Kidney (tissue), 14 donors: ENCODE results near the gene MYO1H. TPM values are rescaled to one million over a fixed set of nuclear protein-coding genes. Genes with fewer than 3 reads are reported as not detected.

Experiments
- DNase-seq, 5 donors: peaks; one replicate each; pipeline ENCODE4 v3.0.0-alpha.2; 2013 to 2020
- FAIRE-seq: peaks from 2 replicates; lab custom pipeline; 2012; peaks lifted over from hg19 to GRCh38; lab: Jason Lieb, UNC
- H3K27ac ChIP-seq, 2 donors: one replicate each; pipeline ENCODE4 v1.7.0; 2013; ENCODE audit warnings: low read depth in 2 of 2, low read length in 2 of 2, inconsistent platforms in 1 of 2
- H3K27me3 ChIP-seq: one replicate; pipeline ENCODE4 v1.7.1; 2013; ENCODE audit warnings: low read length, inconsistent platforms; ENCODE audit not compliant: control insufficient read depth, insufficient read depth
- H3K36me3 ChIP-seq, 3 donors: one replicate each; pipeline versions ENCODE4 v1.7.0 to v1.7.1; 2013; ENCODE audit warnings: low read length in 3 of 3, control low read depth in 1 of 3, inconsistent platforms in 1 of 3; ENCODE audit not compliant: insufficient read depth in 3 of 3, control insufficient read depth in 2 of 3
- H3K4me1 ChIP-seq, 3 donors: one replicate each; pipeline versions ENCODE4 v1.7.0 to v1.7.1; 2013; ENCODE audit warnings: low read length in 3 of 3, inconsistent platforms in 1 of 3, low read depth in 1 of 3; ENCODE audit not compliant: control insufficient read depth in 2 of 3, insufficient read depth in 2 of 3
- H3K4me3 ChIP-seq, 3 donors: one replicate each; pipeline versions ENCODE4 v1.7.0 to v1.8.1; 2013; ENCODE audit warnings: low read length in 3 of 3, control low read depth in 1 of 3, inconsistent platforms in 1 of 3
- H3K9ac ChIP-seq, 3 donors: one replicate each; pipeline versions ENCODE4 v1.7.0 to v1.7.1; 2013; ENCODE audit warnings: low read length in 3 of 3, control low read depth in 1 of 3, inconsistent platforms in 1 of 3
- H3K9me3 ChIP-seq, 3 donors: one replicate each; pipeline versions ENCODE4 v1.7.0 to v1.7.1; 2013; ENCODE audit warnings: low read length in 3 of 3, control low read depth in 1 of 3, inconsistent platforms in 1 of 3; ENCODE audit not compliant: control insufficient read depth in 2 of 3, insufficient read depth in 1 of 3
- CTCF ChIP-seq: IDR thresholded peaks from 3 replicates; pipeline ENCODE4 v1.5.1; 2012; ENCODE audit warnings: mild to moderate bottlenecking, moderate library complexity, borderline replicate concordance; ENCODE audit not compliant: insufficient read depth; ENCODE audit errors: extremely low read depth
- intact Hi-C: fragments of 100-400 bp; cut with DNase I; formaldehyde crosslinking; loops from one replicate; pipeline ENCODE4 v1.11.1; 2022
- polyA plus RNA-seq: library from polyadenylated mRNA; stranded (reverse); fragments of 350-450 nt; fragmentation: Illumina TruSeq; extraction: RNeasy Lipid Tissue Mini Kit (QIAGEN cat#74804); gene quantifications from one replicate; pipeline ENCODE4 v1.2.3, GENCODE V29; 2014; ENCODE audit warnings: low read depth, low replicate concordance; ENCODE audit not compliant: insufficient read depth
- total RNA-seq: library from RNA; stranded (reverse); fragmentation: NEBNext Ultra II Directional; extraction: Animal tissue kit (Norgen Biotek cat#: 25700); gene quantifications from one replicate; pipeline ENCODE4 v1.2.1, GENCODE V29; 2021
- donor health status: control.
- donor health status: control.
- donor health status: control.
- donor health status: control.
- donor health status: control.
- donor health status: DM: yes; HTN: yes; CAD: no.
- donor health status: Normal renal cell carcinoma (clear cell type).

Gene MYO1H
- total and polyA plus RNA-seq, 2 donors from 2014 or later, result 0.56 TPM; not detected in 1

- no peak overlapping the region for H3K27ac ChIP-seq
- DNase-seq (peak in 1 of 5 donors; percentile 18), FAIRE-seq (no peak)
- intact Hi-C loops, result no loop called here
- H3K9me3 ChIP-seq, result no peaks in the 10 kb centered on the region
- no peaks in the 10 kb centered on the region for H3K36me3 ChIP-seq
- no peak for TF ChIP-seq CTCF
- no peaks in the 10 kb centered on the region for H3K4me1 ChIP-seq
- no peaks in the 10 kb centered on the region for H3K27me3 ChIP-seq
- no peak overlapping the region for H3K9ac ChIP-seq
- H3K4me3 ChIP-seq, result no peak overlapping the region
Measured at GRCh38 chr12:109421355-109422087, 73.8 kb downstream of the MYO1H start.

- TF ChIP-seq CTCF, result no peak
- no peaks in the 10 kb centered on the region for H3K36me3 ChIP-seq
- no peak overlapping the region for H3K9ac ChIP-seq
- DNase-seq (no peak), FAIRE-seq (no peak)
- H3K27ac ChIP-seq, result no peak overlapping the region
- no peak overlapping the region for H3K4me3 ChIP-seq
- no peaks in the 10 kb centered on the region for H3K9me3 ChIP-seq
- intact Hi-C loops, result no loop called here
- H3K27me3 ChIP-seq, result no peaks in the 10 kb centered on the region
- H3K4me1 ChIP-seq, result no peaks in the 10 kb centered on the region
Measured at GRCh38 chr12:109422251-109422650, 74.6 kb downstream of the MYO1H start.

GRCh38 chr12:109423392-109423791 is 75.7 kb downstream of the MYO1H start:
- FAIRE-seq (no peak), DNase-seq (no peak)
- H3K36me3 ChIP-seq, result no peaks in the 10 kb centered on the region
- H3K4me3 ChIP-seq, result no peak overlapping the region
- intact Hi-C loops, result no loop called here
- no peaks in the 10 kb centered on the region for H3K9me3 ChIP-seq
- H3K9ac ChIP-seq, result no peak overlapping the region
- TF ChIP-seq CTCF, result no peak
- no peak overlapping the region for H3K27ac ChIP-seq
- H3K27me3 ChIP-seq, result no peaks in the 10 kb centered on the region
- H3K4me1 ChIP-seq, result no peaks in the 10 kb centered on the region
